DND-41 (cell line): ENCODE results near the gene CIBAR2.

Source experiments
- EZH2 ChIP-seq: IDR thresholded peaks from 3 replicates; pipeline ENCODE4 v1.6.1; 2012; ENCODE audit warnings: borderline replicate concordance, low read depth, mild to moderate bottlenecking, moderate library complexity, low read length, inconsistent platforms; ENCODE audit not compliant: severe bottlenecking
- TF ChIP-seq, protein P1 (sequence below): IDR thresholded peaks from 2 replicates; pipeline ENCODE4 v1.5.1; 2012; ENCODE audit warnings: borderline replicate concordance, low read length, moderate library complexity, mild to moderate bottlenecking; ENCODE audit not compliant: poor library complexity, severe bottlenecking; ENCODE audit errors: extremely low read depth

DNA sequence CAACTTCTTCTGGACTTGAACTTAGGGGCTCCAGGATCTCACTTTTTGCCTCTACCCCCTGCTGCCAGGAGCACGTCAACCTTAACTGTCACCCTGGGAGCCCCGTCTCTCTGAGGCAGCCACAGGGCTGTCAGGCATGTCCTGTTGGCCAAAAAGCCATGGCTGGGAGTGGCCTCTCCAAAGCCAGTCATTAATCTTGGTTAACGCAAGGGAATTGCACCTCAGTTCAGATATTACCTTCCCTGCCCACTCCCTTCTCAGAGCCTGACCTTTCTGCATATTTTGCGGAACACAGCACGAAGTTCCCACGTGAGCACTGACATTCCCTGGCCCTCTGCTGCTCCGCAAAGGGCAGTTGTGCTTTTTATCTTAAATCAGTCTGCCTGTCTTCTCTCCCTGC lies 44.2 kb upstream of the CIBAR2 start:
- TF ChIP-seq EZH2, result no peak
- TF ChIP-seq, protein P1, sequence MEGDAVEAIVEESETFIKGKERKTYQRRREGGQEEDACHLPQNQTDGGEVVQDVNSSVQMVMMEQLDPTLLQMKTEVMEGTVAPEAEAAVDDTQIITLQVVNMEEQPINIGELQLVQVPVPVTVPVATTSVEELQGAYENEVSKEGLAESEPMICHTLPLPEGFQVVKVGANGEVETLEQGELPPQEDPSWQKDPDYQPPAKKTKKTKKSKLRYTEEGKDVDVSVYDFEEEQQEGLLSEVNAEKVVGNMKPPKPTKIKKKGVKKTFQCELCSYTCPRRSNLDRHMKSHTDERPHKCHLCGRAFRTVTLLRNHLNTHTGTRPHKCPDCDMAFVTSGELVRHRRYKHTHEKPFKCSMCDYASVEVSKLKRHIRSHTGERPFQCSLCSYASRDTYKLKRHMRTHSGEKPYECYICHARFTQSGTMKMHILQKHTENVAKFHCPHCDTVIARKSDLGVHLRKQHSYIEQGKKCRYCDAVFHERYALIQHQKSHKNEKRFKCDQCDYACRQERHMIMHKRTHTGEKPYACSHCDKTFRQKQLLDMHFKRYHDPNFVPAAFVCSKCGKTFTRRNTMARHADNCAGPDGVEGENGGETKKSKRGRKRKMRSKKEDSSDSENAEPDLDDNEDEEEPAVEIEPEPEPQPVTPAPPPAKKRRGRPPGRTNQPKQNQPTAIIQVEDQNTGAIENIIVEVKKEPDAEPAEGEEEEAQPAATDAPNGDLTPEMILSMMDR, result no peak
